SK-N-SH (cell line): ENCODE measurements around the gene CDH23. TPM values are rescaled to one million over a fixed set of nuclear protein-coding genes. Genes with fewer than 3 reads are reported as not detected.

Experiments used
- CTCF ChIA-PET: fragments of 300-600, 350-600 bp; formaldehyde crosslinking; extraction: SDS; loops from one replicate; lab custom pipeline; 2021; lab: Yijun Ruan, JAX
- POLR2A ChIA-PET: fragments of 350-600 bp; sonication (Branson Sonifier 250); formaldehyde crosslinking; extraction: SDS; loops from one replicate; lab custom pipeline; 2020; ENCODE audit warnings: antibody characterized with exemption, inconsistent platforms; lab: Yijun Ruan, JAX
- DNase-seq: peaks from one replicate; pipeline ENCODE4 v3.0.0; 2012
- H2AFZ ChIP-seq: fragments of 200-600 bp; sonication (generic); 2 replicates; pipeline ENCODE4 v1.8.1; 2016; ENCODE audit warnings: antibody characterized with exemption, mild to moderate bottlenecking, low read depth
- H3F3A ChIP-seq: fragments of 200-600 bp; sonication (generic); replicated peaks from 2 replicates; pipeline ENCODE3; 2016; ENCODE audit warnings: antibody characterized with exemption, mild to moderate bottlenecking; ENCODE audit not compliant: insufficient read depth
- H3K27ac ChIP-seq, 2 experiments: fragments of 200-500 bp in 1 of 2; fragments of 200-600 bp in 1 of 2; sonication (Bioruptor generic) in 1 of 2; sonication (generic), shearing (Covaris generic) in 1 of 2; 2 replicates each; pipeline versions ENCODE4 v1.5.1 to v1.6.1; 2014 to 2016; ENCODE audit warnings: low read depth in 2 of 2, inconsistent platforms in 1 of 2, low read length in 1 of 2, mild to moderate bottlenecking in 1 of 2, mixed read lengths in 1 of 2
- H3K27me3 ChIP-seq: fragments of 200-600 bp; sonication (generic), shearing (Covaris generic); 2 replicates; pipeline ENCODE4 v1.6.1; 2016; ENCODE audit warnings: mixed run types; ENCODE audit not compliant: insufficient read depth
- H3K36me3 ChIP-seq, 2 experiments: fragments of 200-500 bp in 1 of 2; fragments of 200-600 bp in 1 of 2; sonication (Bioruptor generic) in 1 of 2; sonication (generic) in 1 of 2; replicated peaks in 1 of 2; 2 replicates each; pipeline versions ENCODE3 to v1.5.1; 2014 to 2016; ENCODE audit warnings: low read length in 1 of 2, mild to moderate bottlenecking in 1 of 2; ENCODE audit not compliant: insufficient read depth in 2 of 2, control insufficient read depth in 1 of 2
- H3K4me1 ChIP-seq, 2 experiments: fragments of 200-500 bp in 1 of 2; fragments of 200-600 bp in 1 of 2; sonication (Bioruptor generic) in 1 of 2; sonication (generic), shearing (Covaris generic) in 1 of 2; 2 replicates each; pipeline versions ENCODE4 v1.5.1 to v1.6.1; 2014 to 2016; ENCODE audit warnings: low read depth in 1 of 2, low read length in 1 of 2, mixed run types in 1 of 2; ENCODE audit not compliant: insufficient read depth in 2 of 2, control insufficient read depth in 1 of 2
- H3K4me2 ChIP-seq: fragments of 200-600 bp; sonication (generic), shearing (Covaris generic); 2 replicates; pipeline ENCODE4 v1.6.1; 2017; ENCODE audit warnings: mixed run types
- H3K4me3 ChIP-seq, 2 experiments: fragments of 200-500 bp in 1 of 2; fragments of 200-600 bp in 1 of 2; sonication (Bioruptor generic) in 1 of 2; sonication (generic), shearing (Covaris generic) in 1 of 2; 2 replicates each; pipeline versions ENCODE4 v1.5.1 to v1.8.1; 2014 to 2016; ENCODE audit warnings: low read depth in 2 of 2, inconsistent platforms in 1 of 2, low read length in 1 of 2, mild to moderate bottlenecking in 1 of 2, mixed read lengths in 1 of 2, moderate library complexity in 1 of 2
- H3K79me2 ChIP-seq: fragments of 200-600 bp; sonication (generic); 2 replicates; pipeline ENCODE4 v1.8.1; 2017; ENCODE audit warnings: mild to moderate bottlenecking; ENCODE audit not compliant: insufficient read depth
- H3K9ac ChIP-seq: fragments of 200-600 bp; sonication (generic); 2 replicates; pipeline ENCODE4 v1.6.1; 2017; ENCODE audit warnings: mixed run types
- H3K9me2 ChIP-seq: fragments of 200-600 bp; sonication (generic); 2 replicates; pipeline ENCODE4 v1.6.1; 2017; ENCODE audit warnings: mixed run types
- H3K9me3 ChIP-seq: fragments of 200-600 bp; sonication (generic); 2 replicates; pipeline ENCODE4 v1.6.1; 2017; ENCODE audit warnings: mixed run types, mild to moderate bottlenecking, moderate library complexity
- H4K20me1 ChIP-seq: fragments of 200-600 bp; sonication (generic); 2 replicates; pipeline ENCODE4 v1.6.1; 2017; ENCODE audit warnings: mild to moderate bottlenecking, mixed run types; ENCODE audit not compliant: insufficient read depth
- ELF1 ChIP-seq: IDR thresholded peaks from 2 replicates; pipeline ENCODE4 v1.4.0; 2012
- EP300 ChIP-seq, 2 experiments: IDR thresholded peaks; 2 replicates each; pipeline versions ENCODE4 v1.4.0 to v1.6.1; 2012; ENCODE audit warnings: borderline replicate concordance in 1 of 2, low read depth in 1 of 2, low read length in 1 of 2
- JUND ChIP-seq: IDR thresholded peaks from 2 replicates; pipeline ENCODE4 v1.4.0; 2012
- NFIC ChIP-seq: IDR thresholded peaks from 2 replicates; pipeline ENCODE4 v1.4.0; 2012; ENCODE audit warnings: borderline replicate concordance
- NRF1 ChIP-seq: IDR thresholded peaks from 2 replicates; pipeline ENCODE4 v1.6.1; 2012; ENCODE audit warnings: low read depth, mild to moderate bottlenecking, low read length
- RFX5 ChIP-seq: IDR thresholded peaks from 2 replicates; pipeline ENCODE4 v1.6.1; 2012; ENCODE audit warnings: mild to moderate bottlenecking, improper control_type of control experiment, low read length
- RXRA ChIP-seq: IDR thresholded peaks from 2 replicates; pipeline ENCODE4 v1.4.0; 2012; ENCODE audit warnings: low read depth, mild to moderate bottlenecking, borderline replicate concordance
- SIN3A ChIP-seq: IDR thresholded peaks from 2 replicates; pipeline ENCODE4 v1.6.1; 2012; ENCODE audit warnings: low read depth, mild to moderate bottlenecking, low read length, moderate library complexity, borderline replicate concordance
- TCF12 ChIP-seq: IDR thresholded peaks from 2 replicates; pipeline ENCODE4 v1.4.0; 2012
- YY1 ChIP-seq: IDR thresholded peaks from 2 replicates; pipeline ENCODE4 v1.4.0; 2012; ENCODE audit warnings: low read depth, mild to moderate bottlenecking
- WGBS: methylation state at CpG from one replicate; pipeline ENCODE4 v1.1.6; 2017; ENCODE audit warnings: low lambda C conversion rate; 5-methylcytosine and 5-hydroxymethylcytosine counted together
- polyA plus RNA-seq, 3 experiments: library from polyadenylated mRNA; depleted of rRNA; stranded (reverse); fragments of >200 nt; gene quantifications; 2 replicates each; pipeline ENCODE4 v1.2.3, GENCODE V29; 2012
- TF ChIP-seq, protein P1 (sequence below): IDR thresholded peaks from 2 replicates; pipeline ENCODE4; 2012
- TF ChIP-seq, protein P2 (sequence below): fragments of 150-350 bp; IDR thresholded peaks from 2 replicates; pipeline ENCODE4 v1.6.1; 2016; ENCODE audit warnings: mild to moderate bottlenecking, low read depth, low read length
- TF ChIP-seq, protein P3 (sequence below): IDR thresholded peaks from 2 replicates; pipeline ENCODE4 v1.4.0; 2012; ENCODE audit warnings: low read depth, borderline replicate concordance
- TF ChIP-seq, protein P4 (sequence below): fragments of 150-350 bp; IDR thresholded peaks from 2 replicates; pipeline ENCODE4 v1.6.1; 2017; ENCODE audit warnings: antibody characterized with exemption, low read length, low read depth, borderline replicate concordance
- TF ChIP-seq, protein P5 (sequence below): IDR thresholded peaks from 2 replicates; pipeline ENCODE4 v1.4.0; 2012; ENCODE audit warnings: low read depth
- TF ChIP-seq, protein P6 (sequence below): IDR thresholded peaks from 2 replicates; pipeline ENCODE4 v1.6.1; 2012; ENCODE audit warnings: mild to moderate bottlenecking, low read depth, low read length, moderate library complexity
- TF ChIP-seq, protein P7 (sequence below): fragments of 200-600 bp; sonication (generic); IDR thresholded peaks from 2 replicates; pipeline ENCODE4 v1.6.1; 2017; ENCODE audit warnings: antibody characterized with exemption, mild to moderate bottlenecking, moderate library complexity

Gene CDH23
- polyA plus RNA-seq, 1 of the 3 experiments (the other 2 are of a cell fraction), result 0.03 TPM

DNA sequence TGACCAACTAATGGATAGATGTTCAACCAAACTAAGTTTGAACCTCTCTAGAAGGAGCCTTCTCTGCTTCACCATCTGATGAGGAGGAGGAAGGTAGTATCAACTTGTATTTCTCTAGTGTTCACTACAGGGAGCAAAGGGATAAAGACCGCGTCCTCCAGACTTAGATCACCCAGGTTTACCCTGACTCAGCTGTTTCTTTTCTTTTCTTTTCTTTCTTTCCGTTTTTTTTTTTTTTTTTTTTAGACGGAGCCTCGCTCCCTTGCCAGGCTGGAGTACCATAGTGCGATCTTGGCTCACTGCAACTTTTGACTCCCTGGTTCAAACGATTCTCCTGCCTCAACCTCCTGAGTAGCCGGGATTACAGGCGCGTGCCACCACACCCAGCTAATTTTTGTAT is 263.0 kb downstream of the CDH23 start:
- Histone ChIP-seq H3K27me3 (peaks cover 17% of the 10 kb centered on the region; the same call in 1 of the 2 replicates), H3K9me3 (no peaks in the 10 kb centered on the region)
- WGBS, result 73% methylated on average over 10 of the region's 10 CpGs

DNA sequence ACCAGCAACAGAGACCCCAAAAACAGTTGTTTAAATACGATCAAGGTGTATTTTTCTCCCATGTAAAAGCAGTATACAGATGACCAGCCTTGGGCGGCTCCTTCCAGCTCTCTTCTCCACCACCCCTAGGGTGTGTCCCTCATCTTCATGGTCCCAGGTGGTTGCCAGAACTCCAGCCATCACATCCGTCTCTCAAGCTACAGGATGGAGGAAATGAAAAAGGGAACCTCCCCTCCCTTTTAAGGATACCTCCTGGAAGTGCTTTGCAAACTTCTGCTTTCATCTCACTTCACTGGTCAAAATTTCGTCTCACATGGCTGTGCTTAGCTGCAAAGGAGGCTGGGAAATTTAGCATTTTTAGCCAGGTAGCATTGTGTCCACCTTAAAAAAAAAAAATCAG is 263.6 kb downstream of the CDH23 start:
- Histone ChIP-seq H3K36me3 (no peaks in the 10 kb centered on the region), H3K4me2 (no peak overlapping the region), H2AFZ (no peak overlapping the region), H3K4me1 (peaks cover 0 to 18% of the 10 kb centered on the region in 2 experiments; a peak in 1 of 4 replicates), H3K4me3 (no peak overlapping the region), H3K27ac (no peak overlapping the region), H3K9ac (no peak overlapping the region), H3K9me2 (no peaks in the 10 kb centered on the region), H3K9me3 (no peaks in the 10 kb centered on the region), H3K79me2 (no peaks in the 10 kb centered on the region), H3K27me3 (peaks cover 23% of the 10 kb centered on the region; the same call in 1 of the 2 replicates), H3F3A (no peaks in the 10 kb centered on the region), H4K20me1 (no peaks in the 10 kb centered on the region)
- no peak for TF ChIP-seq NFIC
- no peak for TF ChIP-seq TCF12
- TF ChIP-seq, protein P1, sequence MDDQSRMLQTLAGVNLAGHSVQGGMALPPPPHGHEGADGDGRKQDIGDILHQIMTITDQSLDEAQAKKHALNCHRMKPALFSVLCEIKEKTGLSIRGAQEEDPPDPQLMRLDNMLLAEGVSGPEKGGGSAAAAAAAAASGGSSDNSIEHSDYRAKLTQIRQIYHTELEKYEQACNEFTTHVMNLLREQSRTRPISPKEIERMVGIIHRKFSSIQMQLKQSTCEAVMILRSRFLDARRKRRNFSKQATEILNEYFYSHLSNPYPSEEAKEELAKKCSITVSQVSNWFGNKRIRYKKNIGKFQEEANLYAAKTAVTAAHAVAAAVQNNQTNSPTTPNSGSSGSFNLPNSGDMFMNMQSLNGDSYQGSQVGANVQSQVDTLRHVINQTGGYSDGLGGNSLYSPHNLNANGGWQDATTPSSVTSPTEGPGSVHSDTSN, result no peak
- no peak for TF ChIP-seq SIN3A
- TF ChIP-seq NRF1, result no peak
- TF ChIP-seq, protein P2, sequence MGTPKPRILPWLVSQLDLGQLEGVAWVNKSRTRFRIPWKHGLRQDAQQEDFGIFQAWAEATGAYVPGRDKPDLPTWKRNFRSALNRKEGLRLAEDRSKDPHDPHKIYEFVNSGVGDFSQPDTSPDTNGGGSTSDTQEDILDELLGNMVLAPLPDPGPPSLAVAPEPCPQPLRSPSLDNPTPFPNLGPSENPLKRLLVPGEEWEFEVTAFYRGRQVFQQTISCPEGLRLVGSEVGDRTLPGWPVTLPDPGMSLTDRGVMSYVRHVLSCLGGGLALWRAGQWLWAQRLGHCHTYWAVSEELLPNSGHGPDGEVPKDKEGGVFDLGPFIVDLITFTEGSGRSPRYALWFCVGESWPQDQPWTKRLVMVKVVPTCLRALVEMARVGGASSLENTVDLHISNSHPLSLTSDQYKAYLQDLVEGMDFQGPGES, result no peak
- no peak for TF ChIP-seq ELF1
- TF ChIP-seq, protein P3, sequence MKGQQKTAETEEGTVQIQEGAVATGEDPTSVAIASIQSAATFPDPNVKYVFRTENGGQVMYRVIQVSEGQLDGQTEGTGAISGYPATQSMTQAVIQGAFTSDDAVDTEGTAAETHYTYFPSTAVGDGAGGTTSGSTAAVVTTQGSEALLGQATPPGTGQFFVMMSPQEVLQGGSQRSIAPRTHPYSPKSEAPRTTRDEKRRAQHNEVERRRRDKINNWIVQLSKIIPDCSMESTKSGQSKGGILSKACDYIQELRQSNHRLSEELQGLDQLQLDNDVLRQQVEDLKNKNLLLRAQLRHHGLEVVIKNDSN, result no peak
- TF ChIP-seq, protein P4, sequence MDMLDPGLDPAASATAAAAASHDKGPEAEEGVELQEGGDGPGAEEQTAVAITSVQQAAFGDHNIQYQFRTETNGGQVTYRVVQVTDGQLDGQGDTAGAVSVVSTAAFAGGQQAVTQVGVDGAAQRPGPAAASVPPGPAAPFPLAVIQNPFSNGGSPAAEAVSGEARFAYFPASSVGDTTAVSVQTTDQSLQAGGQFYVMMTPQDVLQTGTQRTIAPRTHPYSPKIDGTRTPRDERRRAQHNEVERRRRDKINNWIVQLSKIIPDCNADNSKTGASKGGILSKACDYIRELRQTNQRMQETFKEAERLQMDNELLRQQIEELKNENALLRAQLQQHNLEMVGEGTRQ, result no peak
- CTCF ChIA-PET, result interaction anchor here (0.9 to 4.3 kb wide), 5 partner anchors 12 to 236 kb away, joined by 3 to 24 read pairs (median 4); no protein-coding TSS in a partner anchor
- WGBS, result 54% methylated on average over 4 of the region's 4 CpGs
- DNase-seq, result no peak
- POLR2A ChIA-PET, result no interaction called here

More for the DNA sequence above, 263.0 kb downstream of the CDH23 start:
- ChIA-PET CTCF (interaction anchor here (0.6 to 4.3 kb wide), 7 partner anchors 12 to 333 kb away, joined by 3 to 24 read pairs (median 4); partner anchors contain the start of gene VSIR), POLR2A (no interaction called here)
- TF ChIP-seq EP300 (IDR thresholded peaks at IDR 0.05; ENCODE audit: borderline replicate concordance in 1 of 2, low read depth in 1 of 2, low read length in 1 of 2) (no peak), RFX5 (no peak), YY1 (no peak), RXRA (no peak), JUND (no peak)
- TF ChIP-seq, protein P5, sequence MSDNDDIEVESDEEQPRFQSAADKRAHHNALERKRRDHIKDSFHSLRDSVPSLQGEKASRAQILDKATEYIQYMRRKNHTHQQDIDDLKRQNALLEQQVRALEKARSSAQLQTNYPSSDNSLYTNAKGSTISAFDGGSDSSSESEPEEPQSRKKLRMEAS, result no peak
- TF ChIP-seq, protein P6, sequence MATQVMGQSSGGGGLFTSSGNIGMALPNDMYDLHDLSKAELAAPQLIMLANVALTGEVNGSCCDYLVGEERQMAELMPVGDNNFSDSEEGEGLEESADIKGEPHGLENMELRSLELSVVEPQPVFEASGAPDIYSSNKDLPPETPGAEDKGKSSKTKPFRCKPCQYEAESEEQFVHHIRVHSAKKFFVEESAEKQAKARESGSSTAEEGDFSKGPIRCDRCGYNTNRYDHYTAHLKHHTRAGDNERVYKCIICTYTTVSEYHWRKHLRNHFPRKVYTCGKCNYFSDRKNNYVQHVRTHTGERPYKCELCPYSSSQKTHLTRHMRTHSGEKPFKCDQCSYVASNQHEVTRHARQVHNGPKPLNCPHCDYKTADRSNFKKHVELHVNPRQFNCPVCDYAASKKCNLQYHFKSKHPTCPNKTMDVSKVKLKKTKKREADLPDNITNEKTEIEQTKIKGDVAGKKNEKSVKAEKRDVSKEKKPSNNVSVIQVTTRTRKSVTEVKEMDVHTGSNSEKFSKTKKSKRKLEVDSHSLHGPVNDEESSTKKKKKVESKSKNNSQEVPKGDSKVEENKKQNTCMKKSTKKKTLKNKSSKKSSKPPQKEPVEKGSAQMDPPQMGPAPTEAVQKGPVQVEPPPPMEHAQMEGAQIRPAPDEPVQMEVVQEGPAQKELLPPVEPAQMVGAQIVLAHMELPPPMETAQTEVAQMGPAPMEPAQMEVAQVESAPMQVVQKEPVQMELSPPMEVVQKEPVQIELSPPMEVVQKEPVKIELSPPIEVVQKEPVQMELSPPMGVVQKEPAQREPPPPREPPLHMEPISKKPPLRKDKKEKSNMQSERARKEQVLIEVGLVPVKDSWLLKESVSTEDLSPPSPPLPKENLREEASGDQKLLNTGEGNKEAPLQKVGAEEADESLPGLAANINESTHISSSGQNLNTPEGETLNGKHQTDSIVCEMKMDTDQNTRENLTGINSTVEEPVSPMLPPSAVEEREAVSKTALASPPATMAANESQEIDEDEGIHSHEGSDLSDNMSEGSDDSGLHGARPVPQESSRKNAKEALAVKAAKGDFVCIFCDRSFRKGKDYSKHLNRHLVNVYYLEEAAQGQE, result no peak
- TF ChIP-seq, protein P7, sequence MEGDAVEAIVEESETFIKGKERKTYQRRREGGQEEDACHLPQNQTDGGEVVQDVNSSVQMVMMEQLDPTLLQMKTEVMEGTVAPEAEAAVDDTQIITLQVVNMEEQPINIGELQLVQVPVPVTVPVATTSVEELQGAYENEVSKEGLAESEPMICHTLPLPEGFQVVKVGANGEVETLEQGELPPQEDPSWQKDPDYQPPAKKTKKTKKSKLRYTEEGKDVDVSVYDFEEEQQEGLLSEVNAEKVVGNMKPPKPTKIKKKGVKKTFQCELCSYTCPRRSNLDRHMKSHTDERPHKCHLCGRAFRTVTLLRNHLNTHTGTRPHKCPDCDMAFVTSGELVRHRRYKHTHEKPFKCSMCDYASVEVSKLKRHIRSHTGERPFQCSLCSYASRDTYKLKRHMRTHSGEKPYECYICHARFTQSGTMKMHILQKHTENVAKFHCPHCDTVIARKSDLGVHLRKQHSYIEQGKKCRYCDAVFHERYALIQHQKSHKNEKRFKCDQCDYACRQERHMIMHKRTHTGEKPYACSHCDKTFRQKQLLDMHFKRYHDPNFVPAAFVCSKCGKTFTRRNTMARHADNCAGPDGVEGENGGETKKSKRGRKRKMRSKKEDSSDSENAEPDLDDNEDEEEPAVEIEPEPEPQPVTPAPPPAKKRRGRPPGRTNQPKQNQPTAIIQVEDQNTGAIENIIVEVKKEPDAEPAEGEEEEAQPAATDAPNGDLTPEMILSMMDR, result no peak
- Histone ChIP-seq H3K4me3 (no peak overlapping the region), H3K36me3 (no peaks in the 10 kb centered on the region), H2AFZ (no peak overlapping the region), H3K4me1 (peaks cover 0 to 18% of the 10 kb centered on the region in 2 experiments; a peak in 1 of 4 replicates), H3K4me2 (no peak overlapping the region), H3K27ac (no peak overlapping the region), H3K9me2 (no peaks in the 10 kb centered on the region), H4K20me1 (no peaks in the 10 kb centered on the region), H3K79me2 (no peaks in the 10 kb centered on the region), H3K9ac (no peak overlapping the region), H3F3A (no peaks in the 10 kb centered on the region)
- DNase-seq, result no peak
